Endothelial cell of umbilical vein (primary cell): ENCODE results near the gene CNOT1. TPM values are rescaled to one million over a fixed set of nuclear protein-coding genes. Genes with fewer than 3 reads are reported as not detected.

Experiments
- BruUV-seq: library from RNA; stranded (reverse); fragments of 400-500 nt; replicated peaks from 2 replicates; lab custom pipeline; 2021; lab: Mats Ljungman, UMichigan
- CTCF ChIA-PET: fragments of 300-600, 350-600 bp; sonication (Branson Sonifier 250); formaldehyde crosslinking; loops from one replicate; lab custom pipeline; 2021; ENCODE audit warnings: antibody characterized with exemption, inconsistent platforms; lab: Charles Lee
- POLR2A ChIA-PET: fragments of 300-600, 350-600 bp; sonication (Branson Sonifier 250); formaldehyde crosslinking; loops from one replicate; lab custom pipeline; 2021; ENCODE audit warnings: antibody characterized with exemption, inconsistent platforms; lab: Charles Lee
- DNase-seq: peaks from one replicate; pipeline ENCODE4 v3.0.0-alpha.2; 2011; ENCODE audit warnings: low read depth, low spot score
- FAIRE-seq: peaks from 2 replicates; lab custom pipeline; 2011; peaks lifted over from hg19 to GRCh38; lab: Jason Lieb, UNC
- H2AFZ ChIP-seq: 2 replicates; pipeline ENCODE4 v1.6.0; 2012; ENCODE audit warnings: low read depth, low read length, control low read depth, inconsistent platforms
- H3K27ac ChIP-seq: 2 replicates; pipeline ENCODE4 v1.5.1; 2011; ENCODE audit warnings: low read depth, mild to moderate bottlenecking, control low read depth, low read length, moderate library complexity; ENCODE audit not compliant: insufficient read depth
- H3K27me3 ChIP-seq, 2 experiments: 2 replicates each; pipeline versions ENCODE4 v1.6.0 to v1.6.1; 2011; ENCODE audit warnings: low read length in 2 of 2, mixed read lengths in 1 of 2; ENCODE audit not compliant: control insufficient read depth in 2 of 2, insufficient read depth in 2 of 2
- H3K36me3 ChIP-seq, 2 experiments: 2 replicates in 1 of 2; 3 replicates in 1 of 2; pipeline ENCODE4 v1.5.1; 2011; ENCODE audit warnings: low read length in 2 of 2, mild to moderate bottlenecking in 1 of 2, moderate library complexity in 1 of 2; ENCODE audit not compliant: control insufficient read depth in 2 of 2, insufficient read depth in 2 of 2; ENCODE audit errors: extremely low read depth in 1 of 2
- H3K4me1 ChIP-seq: 3 replicates; pipeline ENCODE4 v1.5.1; 2011; ENCODE audit warnings: mild to moderate bottlenecking, low read length; ENCODE audit not compliant: control insufficient read depth, insufficient read depth; ENCODE audit errors: extremely low read depth
- H3K4me2 ChIP-seq: 2 replicates; pipeline ENCODE4 v1.6.1; 2011; ENCODE audit warnings: low read length, control low read depth, mixed read lengths; ENCODE audit not compliant: insufficient read depth
- H3K4me3 ChIP-seq, 3 experiments: fragments of 200-600 bp in 1 of 3; sonication (generic), shearing (Covaris generic) in 1 of 3; replicated peaks in 1 of 3; 2 replicates each; pipeline ENCODE4 v1.5.1; 2011 to 2016; ENCODE audit warnings: control low read depth in 3 of 3, low read length in 3 of 3, mild to moderate bottlenecking in 2 of 3, inconsistent platforms in 1 of 3, low read depth in 1 of 3, moderate library complexity in 1 of 3; ENCODE audit not compliant: insufficient read depth in 1 of 3
- H3K79me2 ChIP-seq: 2 replicates; pipeline ENCODE4 v1.6.0; 2012; ENCODE audit warnings: low read length, inconsistent platforms; ENCODE audit not compliant: control insufficient read depth, insufficient read depth
- H3K9ac ChIP-seq: replicated peaks from 2 replicates; pipeline ENCODE3; 2011; ENCODE audit warnings: low read length, control low read depth; ENCODE audit not compliant: insufficient read depth; ENCODE audit errors: extremely low read depth
- H3K9me1 ChIP-seq: replicated peaks from 3 replicates; pipeline ENCODE4 v1.6.0; 2011; ENCODE audit warnings: mild to moderate bottlenecking, low read length; ENCODE audit not compliant: control insufficient read depth, insufficient read depth; ENCODE audit errors: extremely low read depth
- H3K9me3 ChIP-seq: replicated peaks from 2 replicates; pipeline ENCODE4 v1.5.1; 2012; ENCODE audit warnings: low read length, inconsistent platforms; ENCODE audit not compliant: control insufficient read depth, insufficient read depth
- H4K20me1 ChIP-seq: replicated peaks from 2 replicates; pipeline ENCODE3; 2011; ENCODE audit warnings: mild to moderate bottlenecking, low read length; ENCODE audit not compliant: control insufficient read depth, insufficient read depth; ENCODE audit errors: extremely low read depth
- EZH2 ChIP-seq: IDR thresholded peaks from 2 replicates; pipeline ENCODE4 v1.6.1; 2012; ENCODE audit warnings: borderline replicate concordance, low read depth, mild to moderate bottlenecking, moderate library complexity, low read length, inconsistent platforms; ENCODE audit not compliant: severe bottlenecking
- FOS ChIP-seq: IDR thresholded peaks from 2 replicates; pipeline ENCODE4 v1.6.1; 2011; ENCODE audit warnings: mild to moderate bottlenecking, low read length, moderate library complexity, borderline replicate concordance; ENCODE audit not compliant: insufficient read depth
- GATA2 ChIP-seq: IDR thresholded peaks from 2 replicates; pipeline ENCODE4 v1.7.0; 2011; ENCODE audit warnings: low read depth, mild to moderate bottlenecking, moderate library complexity, mixed read lengths, low read length; ENCODE audit not compliant: insufficient read length, insufficient read depth
- JUN ChIP-seq: IDR thresholded peaks from 2 replicates; pipeline ENCODE4 v1.6.1; 2011; ENCODE audit warnings: borderline replicate concordance, low read depth; ENCODE audit not compliant: insufficient read length, insufficient read depth
- MYC ChIP-seq: IDR thresholded peaks from one replicate; pipeline ENCODE4 v1.6.1; 2011; ENCODE audit warnings: mild to moderate bottlenecking, low read depth, low read length
- POLR2A ChIP-seq: IDR thresholded peaks from 2 replicates; pipeline ENCODE4 v1.6.1; 2012; ENCODE audit warnings: low read depth, mild to moderate bottlenecking, control low read depth, low read length
- POLR2AphosphoS5 ChIP-seq: IDR thresholded peaks from 2 replicates; pipeline ENCODE4 v1.6.1; 2012; ENCODE audit warnings: low read depth, mild to moderate bottlenecking, control low read depth, low read length, moderate library complexity; ENCODE audit not compliant: insufficient read depth
- dilution Hi-C: fragments of 300-500 bp; cut with MboI; formaldehyde crosslinking; loops from one replicate; pipeline ENCODE4 v1.15.0; 2019; ENCODE audit warnings: low sequenced_read_pairs; ENCODE audit not compliant: extremely low pct_ligation_motif_present
- intact Hi-C: fragments of 100-400 bp; cut with micrococcal nuclease; formaldehyde crosslinking; loops from one replicate; pipeline ENCODE4 v1.10.0; 2022
- polyA plus RNA-seq, 4 experiments: library from polyadenylated mRNA; depleted of rRNA in 3 of 4; stranded (reverse) in 3 of 4; unstranded in 1 of 4; fragments of >200 nt; gene quantifications; 2 replicates each; pipeline versions ENCODE4 v1.2.1 to v1.2.3, GENCODE V29; 2011 to 2012; ENCODE audit warnings: missing spikeins in 1 of 4
- total RNA-seq: library from RNA; stranded (reverse); gene quantifications from 2 replicates; pipeline ENCODE4 v1.2.3, GENCODE V29; 2021
- TF ChIP-seq, protein P1 (sequence below), 2 donors: IDR thresholded peaks; 1 replicate in 1 of 2; 2 replicates in 1 of 2; pipeline ENCODE4 v1.5.1; 2011; ENCODE audit warnings: low read length in 2 of 2, mild to moderate bottlenecking in 2 of 2, moderate library complexity in 2 of 2, control low read depth in 1 of 2, inconsistent platforms in 1 of 2, low read depth in 1 of 2; ENCODE audit not compliant: insufficient read depth in 1 of 2; ENCODE audit errors: extremely low read depth in 1 of 2
- TF ChIP-seq, protein P2 (sequence below): IDR thresholded peaks from 2 replicates; pipeline ENCODE4 v1.6.1; 2011; ENCODE audit not compliant: insufficient read depth, insufficient read length

The CNOT1 gene
- total and polyA plus RNA-seq, 2 donors (not counting 3 experiments of a cell fraction or from before 2014, with no cell fraction given): 142 to 151 TPM

DNA sequence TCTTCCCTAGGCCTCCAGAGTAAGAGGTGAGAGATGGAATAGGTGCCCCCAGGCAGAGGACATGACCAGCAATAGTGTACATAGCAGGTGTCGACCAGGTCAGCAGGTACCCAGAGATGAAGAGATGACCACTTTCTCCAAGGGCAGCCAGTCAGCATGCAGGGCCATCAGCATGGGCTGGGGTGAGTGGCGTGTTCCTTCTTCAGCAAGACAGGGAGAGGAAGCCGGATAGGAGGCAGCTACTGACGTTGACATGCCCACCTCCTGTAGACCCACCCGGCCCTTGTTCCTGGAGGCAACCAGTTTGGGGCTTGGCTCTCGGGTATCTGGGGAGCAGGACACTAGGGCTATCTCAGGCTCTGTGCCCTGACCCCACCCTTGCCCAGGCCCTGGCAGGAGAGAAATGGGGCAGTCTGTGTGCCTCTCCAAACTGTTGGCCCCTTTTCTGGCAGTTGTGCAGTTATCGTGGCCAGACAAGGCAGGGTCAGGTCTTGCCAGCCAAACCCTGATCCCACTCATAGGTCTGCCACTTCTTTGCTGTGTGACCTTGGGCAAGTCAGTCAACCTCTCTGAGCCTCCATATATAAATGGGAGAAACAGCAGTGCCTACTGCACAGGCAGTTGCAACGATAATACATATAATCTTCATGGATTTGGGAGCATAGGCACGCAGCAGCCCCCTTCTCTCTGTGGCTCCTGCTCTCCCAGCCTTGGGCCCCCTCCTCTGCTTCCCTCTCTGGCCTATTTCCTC is 131.1 kb downstream of the CNOT1 start:
- Histone ChIP-seq H3K9me3 (no peaks in the 10 kb centered on the region), H3K9me1 (no peaks in the 10 kb centered on the region), H3K36me3 (peaks cover 0 to 7% of the 10 kb centered on the region in 2 experiments), H3K4me3 (no peak overlapping the region), H4K20me1 (no peaks in the 10 kb centered on the region), H3K9ac (no peak overlapping the region), H3K4me2 (no peak overlapping the region), H2AFZ (no peak overlapping the region), H3K27me3 (no peaks in the 10 kb centered on the region), H3K4me1 (no peaks in the 10 kb centered on the region), H3K79me2 (no peaks in the 10 kb centered on the region), H3K27ac (no peak overlapping the region)
- ChIA-PET CTCF (no interaction called here), POLR2A (no interaction called here)
- dilution Hi-C loops (no loop called here), intact Hi-C loops (loop anchor here (5.0 kb wide), 1 partner anchor 259 kb away; no protein-coding TSS in a partner anchor)
- FAIRE-seq: no peak
- TF ChIP-seq GATA2 (no peak), FOS (no peak), POLR2A (no peak), POLR2AphosphoS5 (no peak), JUN (no peak), MYC (no peak), EZH2 (no peak)
- TF ChIP-seq, protein P1, sequence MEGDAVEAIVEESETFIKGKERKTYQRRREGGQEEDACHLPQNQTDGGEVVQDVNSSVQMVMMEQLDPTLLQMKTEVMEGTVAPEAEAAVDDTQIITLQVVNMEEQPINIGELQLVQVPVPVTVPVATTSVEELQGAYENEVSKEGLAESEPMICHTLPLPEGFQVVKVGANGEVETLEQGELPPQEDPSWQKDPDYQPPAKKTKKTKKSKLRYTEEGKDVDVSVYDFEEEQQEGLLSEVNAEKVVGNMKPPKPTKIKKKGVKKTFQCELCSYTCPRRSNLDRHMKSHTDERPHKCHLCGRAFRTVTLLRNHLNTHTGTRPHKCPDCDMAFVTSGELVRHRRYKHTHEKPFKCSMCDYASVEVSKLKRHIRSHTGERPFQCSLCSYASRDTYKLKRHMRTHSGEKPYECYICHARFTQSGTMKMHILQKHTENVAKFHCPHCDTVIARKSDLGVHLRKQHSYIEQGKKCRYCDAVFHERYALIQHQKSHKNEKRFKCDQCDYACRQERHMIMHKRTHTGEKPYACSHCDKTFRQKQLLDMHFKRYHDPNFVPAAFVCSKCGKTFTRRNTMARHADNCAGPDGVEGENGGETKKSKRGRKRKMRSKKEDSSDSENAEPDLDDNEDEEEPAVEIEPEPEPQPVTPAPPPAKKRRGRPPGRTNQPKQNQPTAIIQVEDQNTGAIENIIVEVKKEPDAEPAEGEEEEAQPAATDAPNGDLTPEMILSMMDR (IDR thresholded peaks at IDR 0.05; ENCODE audit: extremely low read depth in 1 of 2, insufficient read depth in 1 of 2, low read depth in 1 of 2, low read length in 2 of 2): no peak
- TF ChIP-seq, protein P2, sequence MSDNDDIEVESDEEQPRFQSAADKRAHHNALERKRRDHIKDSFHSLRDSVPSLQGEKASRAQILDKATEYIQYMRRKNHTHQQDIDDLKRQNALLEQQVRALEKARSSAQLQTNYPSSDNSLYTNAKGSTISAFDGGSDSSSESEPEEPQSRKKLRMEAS: no peak
- DNase-seq: no peak
- no TSS peak for BruUV-seq
